Measurements from ENCODE around the gene MACROD2. TPM values are rescaled to one million over a fixed set of nuclear protein-coding genes. Genes with fewer than 3 reads are reported as not detected.

MACROD2 gene
- polyA plus RNA-seq, 2 of the 4 experiments (the other 2 are of a cell fraction) = 0.96 to 1.3 TPM

DNA sequence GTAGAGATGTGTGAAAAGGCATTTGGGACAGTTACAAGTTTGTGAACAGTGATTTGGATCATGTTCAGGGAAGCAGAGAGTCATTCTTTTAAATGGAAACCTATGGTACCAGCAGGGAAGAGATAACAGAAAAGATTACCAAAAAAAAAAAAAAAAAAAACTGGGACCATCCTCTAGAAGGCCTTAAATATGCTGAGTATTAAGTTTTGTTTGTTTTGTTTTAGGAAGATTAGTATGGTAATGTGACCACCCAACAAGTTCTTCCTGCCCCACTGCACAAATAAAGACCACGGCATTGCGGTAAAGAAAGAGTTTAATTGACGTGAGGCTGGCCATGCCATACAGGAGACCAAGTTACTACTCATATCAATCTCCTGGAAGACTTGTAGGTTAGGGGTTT lies 1631.8 kb downstream of the MACROD2 start:
- TF ChIP-seq TFCP2L1 (CRISPR knock-in tag; IDR thresholded peaks at IDR 0.05) (no peak), MAFK (IDR thresholded peaks at IDR 0.05; ENCODE audit: partially characterized antibody) (peak; percentile 55)
- Histone ChIP-seq H3K4me3 (no peak overlapping the region), H3K9me3 (no peaks in the 10 kb centered on the region), H3K4me1 (no peaks in the 10 kb centered on the region), H3K4me2 (no peak overlapping the region), H3K27ac (no peak overlapping the region)
- ATAC-seq = no peak
- no peak for DNase-seq (ENCODE audit: low read depth in 1 of 2, low spot score in 1 of 2)
- CTCF ChIA-PET = no interaction called here
- WGBS (ENCODE audit: missing lambda C conversion rate) = 68% methylated on average over 3 of the region's 3 CpGs
- POLR2A ChIA-PET = no interaction called here
- no peak for FAIRE-seq

DNA sequence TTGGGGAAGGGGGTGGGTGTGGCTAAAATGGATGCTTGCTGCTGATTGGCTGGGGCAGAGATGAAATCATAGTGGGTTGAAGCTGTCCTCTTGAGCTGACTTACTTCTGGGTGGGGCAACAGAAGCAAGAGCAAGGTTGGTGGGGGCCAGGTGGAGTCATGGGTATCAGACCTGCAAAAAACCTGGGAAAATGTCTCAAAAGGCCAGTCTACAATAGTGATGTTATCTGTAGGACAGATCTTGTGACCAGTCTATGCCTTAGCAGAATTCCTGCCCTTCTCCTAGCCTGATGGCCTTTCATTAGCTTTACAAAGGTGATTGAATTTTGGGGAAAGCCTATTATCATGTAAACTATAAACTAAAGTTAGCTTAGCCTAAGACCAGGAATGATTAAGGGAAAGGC lies 1632.2 kb downstream of the MACROD2 start:
- FAIRE-seq (peak; percentile 32), DNase-seq (ENCODE audit: low read depth in 1 of 2, low spot score in 1 of 2) (no peak), ATAC-seq (no peak)
- Histone ChIP-seq H3K4me1 (no peaks in the 10 kb centered on the region), H3K4me3 (no peak overlapping the region), H3K4me2 (no peak overlapping the region), H3K27ac (no peak overlapping the region), H3K9me3 (no peaks in the 10 kb centered on the region)
- ChIA-PET POLR2A (no interaction called here), CTCF (no interaction called here)
- no peak for TF ChIP-seq HOXB13 (CRISPR knock-in tag; IDR thresholded peaks at IDR 0.05; ENCODE audit: low read depth)
- no peak for TF ChIP-seq TFCP2L1 (CRISPR knock-in tag; IDR thresholded peaks at IDR 0.05)

GRCh38 chr20:15628851-15629353 lies 1633.6 kb downstream of the MACROD2 start:
- Histone ChIP-seq H3K27ac (no peak overlapping the region), H3K9me3 (no peaks in the 10 kb centered on the region), H3K4me3 (no peak overlapping the region), H3K4me1 (no peaks in the 10 kb centered on the region), H3K4me2 (no peak overlapping the region)
- no peak for ATAC-seq
- DNase-seq (ENCODE audit: low read depth in 1 of 2, low spot score in 1 of 2) = no peak
- ChIA-PET CTCF (interaction anchor here (0.6 kb wide), 1 partner anchor 508 kb away, joined by 3 read pairs; no protein-coding TSS in a partner anchor), POLR2A (no interaction called here)
- TF ChIP-seq SREBF2 (IDR thresholded peaks at IDR 0.05) (no peak), MAFK (IDR thresholded peaks at IDR 0.05; ENCODE audit: partially characterized antibody) (peak; percentile 69), GATA3 (IDR thresholded peaks at IDR 0.05; ENCODE audit: borderline replicate concordance) (no peak), NFE2L2 (conservative IDR thresholded peaks at IDR 0.05; ENCODE audit: low read length) (no peak)
- no peak for FAIRE-seq
- 41% methylated on average over 4 of the region's 4 CpGs for WGBS (ENCODE audit: missing lambda C conversion rate)

DNA sequence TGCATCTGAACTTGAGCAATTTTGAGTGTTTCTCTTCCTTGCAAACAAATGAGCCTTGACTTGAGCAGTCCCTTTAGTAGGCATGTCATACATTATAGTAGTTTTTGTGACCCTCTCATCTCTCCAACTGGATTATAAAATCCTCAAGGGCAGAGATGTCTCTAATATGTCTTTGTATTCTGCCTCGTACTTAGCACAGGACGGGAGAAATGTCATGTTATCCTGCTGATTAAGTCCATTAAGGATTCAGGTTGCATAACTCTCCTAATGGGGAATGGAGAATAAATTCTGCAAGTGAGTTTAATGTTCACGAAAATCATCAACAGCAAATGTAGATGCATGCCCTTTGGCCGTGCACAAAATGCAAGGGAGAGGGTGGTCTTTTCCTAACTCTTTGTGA lies 1635.0 kb downstream of the MACROD2 start:
- no peaks in the 10 kb centered on the region for H3K4me1 ChIP-seq
- FAIRE-seq (no peak), ATAC-seq (no peak), DNase-seq (ENCODE audit: low read depth in 1 of 2, low spot score in 1 of 2) (no peak)
- H3K4me2 ChIP-seq = no peak overlapping the region
- TF ChIP-seq HOXB5 (CRISPR knock-in tag; IDR thresholded peaks at IDR 0.05) = no peak
- no peak for TF ChIP-seq ZSCAN20 (CRISPR knock-in tag; IDR thresholded peaks at IDR 0.05)
- TF ChIP-seq NR3C1 (IDR thresholded peaks at IDR 0.05) = no peak
- no peak for TF ChIP-seq RARB (CRISPR knock-in tag; IDR thresholded peaks at IDR 0.05)
- TF ChIP-seq POLR2AphosphoS2 (conservative IDR thresholded peaks at IDR 0.05; ENCODE audit: low read length) = no peak
- no peak for TF ChIP-seq NFE2L2 (conservative IDR thresholded peaks at IDR 0.05; ENCODE audit: low read length)
- no peak for TF ChIP-seq CBX8 (IDR thresholded peaks at IDR 0.05)
- no peak for TF ChIP-seq FOSL2 (IDR thresholded peaks at IDR 0.05)
- TF ChIP-seq FOSL2 (CRISPR knock-in tag; IDR thresholded peaks at IDR 0.05) = no peak
- no peak for TF ChIP-seq SMC3 (IDR thresholded peaks at IDR 0.05)
- TF ChIP-seq ZC3H11A (IDR thresholded peaks at IDR 0.05) = no peak
- TF ChIP-seq HDAC2 (IDR thresholded peaks at IDR 0.05) = no peak
- TF ChIP-seq EHMT2 (IDR thresholded peaks at IDR 0.05; ENCODE audit: low read depth) = no peak
- TF ChIP-seq EP300 (IDR thresholded peaks at IDR 0.05) = no peak
- no peak for TF ChIP-seq POLR2A (IDR thresholded peaks at IDR 0.05; ENCODE audit: low read length)
- no peak for TF ChIP-seq SREBF2 (IDR thresholded peaks at IDR 0.05)
- TF ChIP-seq NPAS2 (CRISPR knock-in tag; IDR thresholded peaks at IDR 0.05; ENCODE audit: borderline replicate concordance) = no peak
- 1% methylated on average over 4 of the region's 4 CpGs for WGBS (ENCODE audit: missing lambda C conversion rate)
- CTCF ChIA-PET = no interaction called here
- no peak overlapping the region for H3K27ac ChIP-seq
- no peak overlapping the region for H3K4me3 ChIP-seq
- POLR2A ChIA-PET = no interaction called here
- H3K9me3 ChIP-seq = peaks cover 6% of the 10 kb centered on the region; the same call in 1 of the 3 replicates

GRCh38 chr20:15632680-15633079 lies 1637.4 kb downstream of the MACROD2 start:
- WGBS (ENCODE audit: missing lambda C conversion rate) = 3% methylated on average over 3 of the region's 3 CpGs
- Histone ChIP-seq H3K27ac (no peak overlapping the region), H3K4me3 (no peak overlapping the region), H3K4me2 (no peak overlapping the region), H3K9me3 (peaks cover 6% of the 10 kb centered on the region; the same call in 1 of the 3 replicates), H3K4me1 (no peaks in the 10 kb centered on the region)
- CTCF ChIA-PET = interaction anchor here (1.0 kb wide), 1 partner anchor 12 kb away, joined by 3 read pairs; no protein-coding TSS in a partner anchor
- FAIRE-seq (no peak), DNase-seq (ENCODE audit: low read depth in 1 of 2, low spot score in 1 of 2) (no peak), ATAC-seq (no peak)
- POLR2A ChIA-PET = no interaction called here
- TF ChIP-seq TFCP2L1 (CRISPR knock-in tag; IDR thresholded peaks at IDR 0.05) (no peak), TP53 (CRISPR knock-in tag; IDR thresholded peaks at IDR 0.05) (no peak), CHD4 (IDR thresholded peaks at IDR 0.05; ENCODE audit: borderline replicate concordance) (no peak), HDAC2 (IDR thresholded peaks at IDR 0.05) (no peak), ZSCAN20 (CRISPR knock-in tag; IDR thresholded peaks at IDR 0.05) (no peak), RARB (CRISPR knock-in tag; IDR thresholded peaks at IDR 0.05) (no peak), ZNF302 (CRISPR knock-in tag; IDR thresholded peaks at IDR 0.05) (no peak), JUNB (IDR thresholded peaks at IDR 0.05) (no peak), KDM1A (IDR thresholded peaks at IDR 0.05; ENCODE audit: low read depth) (no peak), KDM5A (IDR thresholded peaks at IDR 0.05) (no peak), ZC3H11A (IDR thresholded peaks at IDR 0.05) (no peak), RAD21 (conservative IDR thresholded peaks at IDR 0.05 in 1 of 2, IDR thresholded peaks at IDR 0.05 in 1 of 2) (no peak), POLR2AphosphoS2 (conservative IDR thresholded peaks at IDR 0.05; ENCODE audit: low read length) (no peak), HOXB13 (CRISPR knock-in tag; IDR thresholded peaks at IDR 0.05; ENCODE audit: low read depth) (no peak), RFX5 (IDR thresholded peaks at IDR 0.05) (no peak), MAFK (IDR thresholded peaks at IDR 0.05; ENCODE audit: partially characterized antibody) (no peak)
- TF ChIP-seq, protein P1, sequence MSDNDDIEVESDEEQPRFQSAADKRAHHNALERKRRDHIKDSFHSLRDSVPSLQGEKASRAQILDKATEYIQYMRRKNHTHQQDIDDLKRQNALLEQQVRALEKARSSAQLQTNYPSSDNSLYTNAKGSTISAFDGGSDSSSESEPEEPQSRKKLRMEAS (IDR thresholded peaks at IDR 0.05) = no peak

Measured in A549 (cell line).